Endothelial cell of umbilical vein (primary cell): Measurements from ENCODE around the gene IGFBP6. TPM values are rescaled to one million over a fixed set of nuclear protein-coding genes. Genes with fewer than 3 reads are reported as not detected.
"Not testable (repeated sequence)": the region's sequence is repeated elsewhere in the genome, so short reads cannot be mapped to it uniquely, and the experiment has no call there.

ENCODE experiments used
- BruUV-seq: library from RNA; stranded (reverse); fragments of 400-500 nt; replicated peaks from 2 replicates; lab custom pipeline; 2021; lab: Mats Ljungman, UMichigan
- CTCF ChIA-PET: fragments of 300-600, 350-600 bp; sonication (Branson Sonifier 250); formaldehyde crosslinking; loops from one replicate; lab custom pipeline; 2021; ENCODE audit warnings: antibody characterized with exemption, inconsistent platforms; lab: Charles Lee
- POLR2A ChIA-PET: fragments of 300-600, 350-600 bp; sonication (Branson Sonifier 250); formaldehyde crosslinking; loops from one replicate; lab custom pipeline; 2021; ENCODE audit warnings: antibody characterized with exemption, inconsistent platforms; lab: Charles Lee
- DNase-seq: peaks from one replicate; pipeline ENCODE4 v3.0.0-alpha.2; 2011; ENCODE audit warnings: low read depth, low spot score
- FAIRE-seq: peaks from 2 replicates; lab custom pipeline; 2011; peaks lifted over from hg19 to GRCh38; lab: Jason Lieb, UNC
- H2AFZ ChIP-seq: 2 replicates; pipeline ENCODE4 v1.6.0; 2012; ENCODE audit warnings: low read depth, low read length, control low read depth, inconsistent platforms
- H3K27ac ChIP-seq: 2 replicates; pipeline ENCODE4 v1.5.1; 2011; ENCODE audit warnings: low read depth, mild to moderate bottlenecking, control low read depth, low read length, moderate library complexity; ENCODE audit not compliant: insufficient read depth
- H3K27me3 ChIP-seq, 2 experiments: 2 replicates each; pipeline versions ENCODE4 v1.6.0 to v1.6.1; 2011; ENCODE audit warnings: low read length in 2 of 2, mixed read lengths in 1 of 2; ENCODE audit not compliant: control insufficient read depth in 2 of 2, insufficient read depth in 2 of 2
- H3K36me3 ChIP-seq, 2 experiments: 2 replicates in 1 of 2; 3 replicates in 1 of 2; pipeline ENCODE4 v1.5.1; 2011; ENCODE audit warnings: low read length in 2 of 2, mild to moderate bottlenecking in 1 of 2, moderate library complexity in 1 of 2; ENCODE audit not compliant: control insufficient read depth in 2 of 2, insufficient read depth in 2 of 2; ENCODE audit errors: extremely low read depth in 1 of 2
- H3K4me1 ChIP-seq: 3 replicates; pipeline ENCODE4 v1.5.1; 2011; ENCODE audit warnings: mild to moderate bottlenecking, low read length; ENCODE audit not compliant: control insufficient read depth, insufficient read depth; ENCODE audit errors: extremely low read depth
- H3K4me2 ChIP-seq: 2 replicates; pipeline ENCODE4 v1.6.1; 2011; ENCODE audit warnings: low read length, control low read depth, mixed read lengths; ENCODE audit not compliant: insufficient read depth
- H3K4me3 ChIP-seq, 3 experiments: fragments of 200-600 bp in 1 of 3; sonication (generic), shearing (Covaris generic) in 1 of 3; replicated peaks in 1 of 3; 2 replicates each; pipeline ENCODE4 v1.5.1; 2011 to 2016; ENCODE audit warnings: control low read depth in 3 of 3, low read length in 3 of 3, mild to moderate bottlenecking in 2 of 3, inconsistent platforms in 1 of 3, low read depth in 1 of 3, moderate library complexity in 1 of 3; ENCODE audit not compliant: insufficient read depth in 1 of 3
- H3K79me2 ChIP-seq: 2 replicates; pipeline ENCODE4 v1.6.0; 2012; ENCODE audit warnings: low read length, inconsistent platforms; ENCODE audit not compliant: control insufficient read depth, insufficient read depth
- H3K9ac ChIP-seq: replicated peaks from 2 replicates; pipeline ENCODE3; 2011; ENCODE audit warnings: low read length, control low read depth; ENCODE audit not compliant: insufficient read depth; ENCODE audit errors: extremely low read depth
- H3K9me1 ChIP-seq: replicated peaks from 3 replicates; pipeline ENCODE4 v1.6.0; 2011; ENCODE audit warnings: mild to moderate bottlenecking, low read length; ENCODE audit not compliant: control insufficient read depth, insufficient read depth; ENCODE audit errors: extremely low read depth
- H3K9me3 ChIP-seq: replicated peaks from 2 replicates; pipeline ENCODE4 v1.5.1; 2012; ENCODE audit warnings: low read length, inconsistent platforms; ENCODE audit not compliant: control insufficient read depth, insufficient read depth
- H4K20me1 ChIP-seq: replicated peaks from 2 replicates; pipeline ENCODE3; 2011; ENCODE audit warnings: mild to moderate bottlenecking, low read length; ENCODE audit not compliant: control insufficient read depth, insufficient read depth; ENCODE audit errors: extremely low read depth
- CTCF ChIP-seq, 2 donors: IDR thresholded peaks; 1 replicate in 1 of 2; 2 replicates in 1 of 2; pipeline ENCODE4 v1.5.1; 2011; ENCODE audit warnings: low read length in 2 of 2, mild to moderate bottlenecking in 2 of 2, moderate library complexity in 2 of 2, control low read depth in 1 of 2, inconsistent platforms in 1 of 2, low read depth in 1 of 2; ENCODE audit not compliant: insufficient read depth in 1 of 2; ENCODE audit errors: extremely low read depth in 1 of 2
- GATA2 ChIP-seq: IDR thresholded peaks from 2 replicates; pipeline ENCODE4 v1.7.0; 2011; ENCODE audit warnings: low read depth, mild to moderate bottlenecking, moderate library complexity, mixed read lengths, low read length; ENCODE audit not compliant: insufficient read length, insufficient read depth
- JUN ChIP-seq: IDR thresholded peaks from 2 replicates; pipeline ENCODE4 v1.6.1; 2011; ENCODE audit warnings: borderline replicate concordance, low read depth; ENCODE audit not compliant: insufficient read length, insufficient read depth
- POLR2A ChIP-seq: IDR thresholded peaks from 2 replicates; pipeline ENCODE4 v1.6.1; 2012; ENCODE audit warnings: low read depth, mild to moderate bottlenecking, control low read depth, low read length
- dilution Hi-C: fragments of 300-500 bp; cut with MboI; formaldehyde crosslinking; loops from one replicate; pipeline ENCODE4 v1.15.0; 2019; ENCODE audit warnings: low sequenced_read_pairs; ENCODE audit not compliant: extremely low pct_ligation_motif_present
- intact Hi-C: fragments of 100-400 bp; cut with micrococcal nuclease; formaldehyde crosslinking; loops from one replicate; pipeline ENCODE4 v1.10.0; 2022
- polyA plus RNA-seq, 4 experiments: library from polyadenylated mRNA; depleted of rRNA in 3 of 4; stranded (reverse) in 3 of 4; unstranded in 1 of 4; fragments of >200 nt; gene quantifications; 2 replicates each; pipeline versions ENCODE4 v1.2.1 to v1.2.3, GENCODE V29; 2011 to 2012; ENCODE audit warnings: missing spikeins in 1 of 4
- total RNA-seq: library from RNA; stranded (reverse); gene quantifications from 2 replicates; pipeline ENCODE4 v1.2.3, GENCODE V29; 2021

IGFBP6 gene
- total and polyA plus RNA-seq, 2 donors (not counting 3 experiments of a cell fraction or from before 2014, with no cell fraction given), result 14.1 to 18.2 TPM

GRCh38 chr12:53107122-53107521 is 9.7 kb downstream of the IGFBP6 start:
- intact Hi-C loops, result no loop called here
- ChIA-PET CTCF (interaction anchor here (0.7 kb wide), 1 partner anchor 10 kb away, joined by 3 read pairs; no protein-coding TSS in a partner anchor), POLR2A (no interaction called here)
- no peaks in the 10 kb centered on the region for H3K27me3 ChIP-seq
- H3K9me3 ChIP-seq, result no peaks in the 10 kb centered on the region
- BruUV-seq, result no TSS peak
- DNase-seq (no peak), FAIRE-seq (no peak)
- no peak overlapping the region for H3K27ac ChIP-seq
- no peaks in the 10 kb centered on the region for H3K4me1 ChIP-seq
- TF ChIP-seq POLR2A, result no peak
- no peak for TF ChIP-seq JUN
- no peak for TF ChIP-seq GATA2
- TF ChIP-seq CTCF (IDR thresholded peaks at IDR 0.05; ENCODE audit: extremely low read depth in 1 of 2, insufficient read depth in 1 of 2, low read depth in 1 of 2, low read length in 2 of 2), result no peak
- dilution Hi-C loops, result no loop called here
- no peaks in the 10 kb centered on the region for H3K79me2 ChIP-seq
- H3K9ac ChIP-seq, result no peak overlapping the region
- no peaks in the 10 kb centered on the region for H4K20me1 ChIP-seq
- H3K36me3 ChIP-seq, result no peaks in the 10 kb centered on the region
- H3K9me1 ChIP-seq, result no peaks in the 10 kb centered on the region
- no peak overlapping the region for H2AFZ ChIP-seq
- no peak overlapping the region for H3K4me3 ChIP-seq
- no peak overlapping the region for H3K4me2 ChIP-seq

- H3K9me1 ChIP-seq, H3K9ac ChIP-seq, H3K27me3 ChIP-seq, H3K36me3 ChIP-seq, H3K9me3 ChIP-seq, H3K4me1 ChIP-seq, dilution Hi-C loops, H2AFZ ChIP-seq, H3K4me3 ChIP-seq, H3K27ac ChIP-seq, H3K4me2 ChIP-seq, DNase-seq, H4K20me1 ChIP-seq, intact Hi-C loops, FAIRE-seq, POLR2A ChIA-PET, BruUV-seq, H3K79me2 ChIP-seq: not testable (repeated sequence)
- CTCF ChIA-PET, result interaction anchor here (1.0 to 1.3 kb wide), 2 partner anchors 47 kb away, joined by 3 read pairs; no protein-coding TSS in a partner anchor
Measured at GRCh38 chr12:53112431-53112830, 15.0 kb downstream of the IGFBP6 start.
